GM18498 (cell line): ENCODE data around the gene DOK4.
A peak's percentile ranks its signal among the peaks of the same experiment; 100 is the strongest.

ENCODE experiments used
- ATAC-seq: cut with Tn5 transposase; IDR thresholded peaks from one replicate; pipeline ENCODE4 v1.9.1; 2021; ENCODE audit warnings: mild to moderate bottlenecking, moderate library complexity; ENCODE audit not compliant: unreplicated experiment

DOK4 gene

GRCh38 chr16:57485916-57486857 is at the start of gene DOK4:
Gene DOK4, minus strand, starts transcription at chr16:57486493. Its CDS starts 6,986 bp downstream, at chr16:57479507.
- peak; percentile 88 for ATAC-seq

- ATAC-seq = peak; percentile 72
Measured at GRCh38 chr16:57535680-57536305, 49.5 kb upstream of the DOK4 start.

- ATAC-seq = no peak
Measured at GRCh38 chr16:57534881-57535658, 48.8 kb upstream of the DOK4 start.

GRCh38 chr16:57534337-57534880 is 48.1 kb upstream of the DOK4 start:
- ATAC-seq = no peak

GRCh38 chr16:57533431-57534336 is 47.4 kb upstream of the DOK4 start:
- no peak for ATAC-seq

GRCh38 chr16:57532266-57532625 is 46.0 kb upstream of the DOK4 start:
- no peak for ATAC-seq

- no peak for ATAC-seq
Measured at GRCh38 chr16:57531635-57532265, 45.5 kb upstream of the DOK4 start.

DNA sequence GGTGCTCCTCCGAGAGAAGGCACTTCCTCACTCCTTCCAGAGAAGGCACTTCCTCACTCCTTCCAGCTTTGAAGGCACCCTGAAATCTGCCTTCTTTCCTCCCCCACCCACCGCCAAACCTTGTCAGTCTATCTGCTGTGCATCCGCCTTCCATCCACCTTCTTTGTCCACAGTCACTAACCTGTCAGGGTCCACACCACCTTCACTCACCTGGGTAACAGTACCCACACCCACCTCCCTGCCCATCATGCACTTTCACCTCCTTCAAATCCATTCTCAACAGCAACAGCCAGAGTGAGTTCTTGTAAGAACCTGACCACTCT is 44.9 kb upstream of the DOK4 start:
- no peak for ATAC-seq

DNA sequence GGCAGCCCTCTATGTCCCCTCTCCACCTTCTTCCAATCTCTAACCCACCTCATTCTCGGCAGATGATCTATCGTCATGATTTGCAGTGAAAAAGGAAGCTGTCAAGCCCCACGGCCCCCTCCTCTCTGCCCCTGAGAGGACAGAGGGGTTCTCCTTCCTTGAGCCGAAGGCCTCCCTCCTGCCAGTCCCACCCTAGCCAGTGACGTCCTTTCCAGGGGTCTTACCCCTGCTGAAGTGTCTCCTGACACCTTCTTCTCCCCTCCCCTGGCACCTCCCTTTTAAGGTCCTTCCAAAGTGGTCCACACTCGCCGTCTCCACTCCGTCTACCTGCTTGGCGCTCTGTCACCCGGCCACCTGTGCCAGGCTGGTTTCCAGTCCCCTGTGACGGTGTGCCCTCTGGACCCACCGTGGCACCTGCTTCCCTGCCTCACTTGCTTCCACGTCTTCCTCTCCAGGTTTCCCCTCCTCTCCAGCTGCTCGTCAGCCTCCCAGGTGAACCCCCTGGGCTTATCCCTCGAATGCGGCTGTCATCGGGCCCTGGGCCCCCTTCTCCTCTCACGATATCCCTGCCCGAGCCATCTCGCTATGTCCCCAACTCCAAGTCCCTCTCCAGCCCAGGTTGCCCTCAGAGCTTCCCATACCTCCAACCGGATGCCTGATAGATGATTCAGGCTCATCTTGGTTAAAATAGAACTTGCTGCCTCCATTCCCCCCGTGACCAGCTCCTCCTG is 44.4 kb upstream of the DOK4 start:
- no peak for ATAC-seq

DNA sequence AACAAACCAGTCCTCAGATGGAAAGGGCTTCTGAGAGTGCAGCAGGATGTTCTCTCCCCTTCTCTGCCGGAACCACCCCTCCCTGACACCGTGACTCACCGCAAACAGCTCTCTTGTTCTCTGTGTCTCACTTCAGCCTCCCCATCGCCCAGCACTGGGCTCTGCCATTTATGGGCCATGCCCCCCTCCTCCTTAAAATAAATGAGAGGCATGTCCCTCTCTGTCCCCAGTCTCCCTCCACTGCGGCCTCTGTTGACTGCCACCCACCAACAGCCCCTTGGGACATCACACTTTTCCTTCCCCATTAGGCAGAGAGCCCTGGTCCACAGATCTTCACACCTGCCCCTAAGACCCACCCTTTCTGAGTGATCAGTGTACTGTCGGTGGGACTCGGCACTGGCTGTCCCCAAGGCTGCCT is 43.8 kb upstream of the DOK4 start:
- ATAC-seq = peak; percentile 85

DNA sequence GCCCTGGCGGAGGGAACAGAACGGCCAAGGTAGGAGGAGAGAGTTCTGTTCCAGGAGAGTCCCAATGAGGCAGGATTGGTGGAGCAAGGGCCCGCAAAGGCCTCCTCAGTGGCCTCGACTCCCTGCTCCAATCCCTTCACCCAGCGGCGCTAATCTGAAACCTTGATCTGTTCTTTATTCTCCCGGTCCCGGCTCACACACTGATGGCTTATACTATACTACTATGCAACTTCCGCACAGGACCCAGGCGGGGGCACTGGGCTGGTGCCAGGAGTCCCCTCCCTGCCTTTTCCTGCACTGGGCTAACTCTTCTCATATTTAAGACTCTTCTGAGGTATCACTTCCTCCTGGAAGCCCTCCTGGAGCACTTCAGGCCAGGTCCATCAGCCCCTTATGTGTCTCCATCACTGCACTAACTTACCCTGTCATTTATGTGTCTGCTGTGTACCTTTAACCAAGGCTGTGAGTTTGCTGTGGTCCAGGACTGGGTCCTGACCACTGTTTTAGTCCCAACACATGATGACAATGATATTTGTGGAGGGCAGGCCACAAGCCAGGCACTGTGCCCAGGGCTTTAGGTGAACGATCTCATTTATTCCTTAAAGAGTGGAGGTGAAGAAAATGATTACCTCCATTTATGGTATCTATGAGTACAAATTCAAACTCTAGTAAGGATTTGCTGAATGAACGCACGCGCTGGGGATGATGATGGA is 43.3 kb upstream of the DOK4 start:
- ATAC-seq = no peak

- no peak for ATAC-seq
Measured at GRCh38 chr16:57528499-57529390, 42.5 kb upstream of the DOK4 start.

DNA sequence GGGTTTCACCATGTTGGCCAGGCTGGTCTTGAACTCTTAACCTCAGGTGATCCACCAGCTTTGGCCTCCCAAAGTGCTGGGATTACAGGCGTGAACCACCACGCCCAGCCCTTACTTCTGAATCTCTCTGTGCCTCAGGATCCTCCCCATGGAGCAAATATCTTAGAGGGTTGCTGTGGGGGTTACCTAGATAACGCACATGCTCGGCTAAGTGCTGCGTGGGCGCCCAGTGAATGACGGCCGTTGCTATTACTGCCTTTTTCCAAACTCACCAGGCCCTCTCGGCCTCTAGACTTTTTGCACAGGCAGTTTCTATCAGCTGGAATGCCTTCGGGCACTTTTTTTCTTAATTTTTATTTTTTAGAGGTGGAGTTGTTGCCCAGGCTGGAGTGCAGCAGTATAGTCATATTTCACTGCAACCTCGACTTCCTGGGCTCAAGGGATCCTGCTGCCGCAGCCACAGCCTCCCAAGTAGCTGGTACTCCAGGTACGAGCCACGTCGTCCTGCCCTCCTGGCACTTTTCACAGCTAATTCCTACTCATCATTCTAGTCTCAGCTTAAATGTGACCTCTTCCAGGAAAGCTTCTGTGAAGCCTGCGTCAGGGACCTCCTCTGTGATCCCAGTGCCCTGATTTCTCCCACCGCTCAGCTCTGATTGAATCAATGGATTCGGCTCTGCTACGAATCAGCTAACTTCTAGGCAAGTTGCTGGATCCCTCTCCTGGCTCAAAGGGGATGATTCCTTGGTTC is 41.5 kb upstream of the DOK4 start:
- no peak for ATAC-seq

DNA sequence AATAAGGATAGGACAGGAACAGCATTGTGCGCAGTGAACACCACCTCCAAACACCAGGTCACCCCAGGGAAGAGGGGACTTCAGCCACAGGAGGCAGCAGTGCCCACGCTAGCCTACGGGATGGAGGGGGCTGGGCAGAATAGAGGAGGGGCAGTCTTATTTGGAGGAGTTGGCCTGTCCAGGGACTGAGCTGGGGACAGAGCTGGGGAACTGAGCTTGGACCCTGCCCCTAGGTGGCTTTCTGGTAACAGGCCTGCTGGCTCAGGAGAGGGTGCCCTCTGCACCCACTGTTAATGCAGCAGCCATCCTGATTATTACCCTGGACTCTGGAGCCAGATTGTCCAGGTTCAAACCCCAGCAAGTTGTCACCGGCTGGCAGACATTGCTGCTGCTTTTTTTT is 40.7 kb upstream of the DOK4 start:
- ATAC-seq = no peak

GRCh38 chr16:57526498-57526897 is 40.2 kb upstream of the DOK4 start:
- ATAC-seq = no peak

- no peak for ATAC-seq
Measured at GRCh38 chr16:57525761-57526160, 39.5 kb upstream of the DOK4 start.

DNA sequence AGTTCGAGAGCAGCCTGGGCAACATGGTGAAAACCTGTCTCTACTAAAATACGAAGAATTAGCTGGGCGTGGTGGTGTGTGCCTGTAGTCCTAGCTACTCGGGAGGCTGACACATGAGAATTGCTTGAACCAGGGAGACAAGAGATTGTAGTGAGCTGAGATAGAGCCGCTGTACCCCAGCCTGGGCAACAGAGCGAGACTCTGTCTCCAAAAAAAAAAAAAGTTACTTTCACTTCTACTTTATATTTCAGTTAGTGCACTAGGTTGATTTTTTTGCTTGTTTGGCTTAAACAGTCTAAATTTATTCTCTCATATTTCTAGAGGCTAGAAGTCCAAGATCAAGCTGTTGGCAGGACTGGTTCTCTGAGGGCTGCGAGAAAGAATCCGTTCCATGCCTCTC is 36.7 kb upstream of the DOK4 start:
- no peak for ATAC-seq
